Measurements from ENCODE around the gene MRM2. TPM values are rescaled to one million over a fixed set of nuclear protein-coding genes. Genes with fewer than 3 reads are reported as not detected.

Gene MRM2
- total RNA-seq, 1 donor from 2014 or later, result 22.6 TPM

- FAIRE-seq (no peak), DNase-seq (ENCODE audit: low read depth) (no peak)
- Histone ChIP-seq H3K79me2 (ENCODE audit: insufficient read depth, low read length) (peaks cover 36% of the 10 kb centered on the region), H3K4me1 (ENCODE audit: insufficient read depth, low read length) (no peaks in the 10 kb centered on the region), H2AFZ (ENCODE audit: low read depth, low read length) (no peak overlapping the region), H3K27ac (ENCODE audit: low read depth, low read length) (no peak overlapping the region), H3K36me3 (ENCODE audit: insufficient read depth, low read length) (peaks cover 13% of the 10 kb centered on the region), H3K4me2 (ENCODE audit: low read length) (no peak overlapping the region), H3K4me3 (ENCODE audit: insufficient read depth, low read depth, low read length) (no peak overlapping the region), H3K9ac (ENCODE audit: low read length) (no peak overlapping the region), H3K9me3 (ENCODE audit: insufficient read depth, low read depth, low read length) (no peaks in the 10 kb centered on the region), H3K27me3 (ENCODE audit: insufficient read depth, low read length) (no peaks in the 10 kb centered on the region), H4K20me1 (ENCODE audit: insufficient read depth, low read length) (peaks cover 60% of the 10 kb centered on the region)
- Mint-ChIP-seq H3K4me1 (ENCODE audit: low read depth, unreplicated experiment) (no peaks in the 10 kb centered on the region), H3K27me3 (ENCODE audit: low read depth, unreplicated experiment) (no peaks in the 10 kb centered on the region), H3K36me3 (ENCODE audit: low read depth, unreplicated experiment) (peaks cover 25% of the 10 kb centered on the region), H3K4me3 (ENCODE audit: unreplicated experiment) (no peak overlapping the region), H3K27ac (ENCODE audit: unreplicated experiment) (no peak overlapping the region), H3K9me3 (ENCODE audit: unreplicated experiment) (no peaks in the 10 kb centered on the region)
- no peak for TF ChIP-seq EZH2 (IDR thresholded peaks at IDR 0.05; ENCODE audit: insufficient read depth, low read length)
- TF ChIP-seq, protein P1, sequence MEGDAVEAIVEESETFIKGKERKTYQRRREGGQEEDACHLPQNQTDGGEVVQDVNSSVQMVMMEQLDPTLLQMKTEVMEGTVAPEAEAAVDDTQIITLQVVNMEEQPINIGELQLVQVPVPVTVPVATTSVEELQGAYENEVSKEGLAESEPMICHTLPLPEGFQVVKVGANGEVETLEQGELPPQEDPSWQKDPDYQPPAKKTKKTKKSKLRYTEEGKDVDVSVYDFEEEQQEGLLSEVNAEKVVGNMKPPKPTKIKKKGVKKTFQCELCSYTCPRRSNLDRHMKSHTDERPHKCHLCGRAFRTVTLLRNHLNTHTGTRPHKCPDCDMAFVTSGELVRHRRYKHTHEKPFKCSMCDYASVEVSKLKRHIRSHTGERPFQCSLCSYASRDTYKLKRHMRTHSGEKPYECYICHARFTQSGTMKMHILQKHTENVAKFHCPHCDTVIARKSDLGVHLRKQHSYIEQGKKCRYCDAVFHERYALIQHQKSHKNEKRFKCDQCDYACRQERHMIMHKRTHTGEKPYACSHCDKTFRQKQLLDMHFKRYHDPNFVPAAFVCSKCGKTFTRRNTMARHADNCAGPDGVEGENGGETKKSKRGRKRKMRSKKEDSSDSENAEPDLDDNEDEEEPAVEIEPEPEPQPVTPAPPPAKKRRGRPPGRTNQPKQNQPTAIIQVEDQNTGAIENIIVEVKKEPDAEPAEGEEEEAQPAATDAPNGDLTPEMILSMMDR (IDR thresholded peaks at IDR 0.05; ENCODE audit: insufficient read depth, low read depth, low read length), result no peak
Measured at GRCh38 chr7:2222516-2222915, 19.5 kb downstream of the MRM2 start.

- no peaks in the 10 kb centered on the region for H3K27me3 Mint-ChIP-seq (ENCODE audit: low read depth, unreplicated experiment)
- Histone ChIP-seq H3K4me1 (ENCODE audit: insufficient read depth, low read length) (no peaks in the 10 kb centered on the region), H2AFZ (ENCODE audit: low read depth, low read length) (no peak overlapping the region), H3K27me3 (ENCODE audit: insufficient read depth, low read length) (no peaks in the 10 kb centered on the region), H3K9me3 (ENCODE audit: insufficient read depth, low read depth, low read length) (no peaks in the 10 kb centered on the region), H3K4me2 (ENCODE audit: low read length) (no peak overlapping the region), H3K9ac (ENCODE audit: low read length) (no peak overlapping the region), H4K20me1 (ENCODE audit: insufficient read depth, low read length) (peaks cover 62% of the 10 kb centered on the region), H3K79me2 (ENCODE audit: insufficient read depth, low read length) (peaks cover 29% of the 10 kb centered on the region), H3K4me3 (ENCODE audit: insufficient read depth, low read depth, low read length) (no peak overlapping the region), H3K36me3 (ENCODE audit: insufficient read depth, low read length) (peaks cover 18% of the 10 kb centered on the region), H3K27ac (ENCODE audit: low read depth, low read length) (no peak overlapping the region)
- no peaks in the 10 kb centered on the region for H3K4me1 Mint-ChIP-seq (ENCODE audit: low read depth, unreplicated experiment)
- no peak for TF ChIP-seq EZH2 (IDR thresholded peaks at IDR 0.05; ENCODE audit: insufficient read depth, low read length)
- TF ChIP-seq, protein P1 (IDR thresholded peaks at IDR 0.05; ENCODE audit: insufficient read depth, low read depth, low read length), result no peak
- DNase-seq (ENCODE audit: low read depth) (no peak), FAIRE-seq (no peak)
- H3K4me3 Mint-ChIP-seq (ENCODE audit: unreplicated experiment), result no peak overlapping the region
- H3K27ac Mint-ChIP-seq (ENCODE audit: unreplicated experiment), result no peak overlapping the region
- peaks cover 22% of the 10 kb centered on the region for H3K36me3 Mint-ChIP-seq (ENCODE audit: low read depth, unreplicated experiment)
- no peaks in the 10 kb centered on the region for H3K9me3 Mint-ChIP-seq (ENCODE audit: unreplicated experiment)
Measured at GRCh38 chr7:2220954-2221353, 21.1 kb downstream of the MRM2 start.

GRCh38 chr7:2220506-2220905, 21.5 kb downstream of the MRM2 start:
- H2AFZ ChIP-seq (ENCODE audit: low read depth, low read length), result no peak overlapping the region
- H4K20me1 ChIP-seq (ENCODE audit: insufficient read depth, low read length), result peaks cover 61% of the 10 kb centered on the region
- peaks cover 22% of the 10 kb centered on the region for H3K36me3 ChIP-seq (ENCODE audit: insufficient read depth, low read length)
- peaks cover 26% of the 10 kb centered on the region for H3K79me2 ChIP-seq (ENCODE audit: insufficient read depth, low read length)
- no peaks in the 10 kb centered on the region for H3K27me3 Mint-ChIP-seq (ENCODE audit: low read depth, unreplicated experiment)
- no peak overlapping the region for H3K9ac ChIP-seq (ENCODE audit: low read length)
- H3K9me3 ChIP-seq (ENCODE audit: insufficient read depth, low read depth, low read length), result no peaks in the 10 kb centered on the region
- no peak for DNase-seq (ENCODE audit: low read depth)
- no peaks in the 10 kb centered on the region for H3K4me1 ChIP-seq (ENCODE audit: insufficient read depth, low read length)
- H3K27me3 ChIP-seq (ENCODE audit: insufficient read depth, low read length), result no peaks in the 10 kb centered on the region
- no peak overlapping the region for H3K4me3 ChIP-seq (ENCODE audit: insufficient read depth, low read depth, low read length)
- FAIRE-seq, result no peak
- no peak for TF ChIP-seq EZH2 (IDR thresholded peaks at IDR 0.05; ENCODE audit: insufficient read depth, low read length)
- TF ChIP-seq, protein P1 (IDR thresholded peaks at IDR 0.05; ENCODE audit: insufficient read depth, low read depth, low read length), result no peak
- no peak overlapping the region for H3K4me3 Mint-ChIP-seq (ENCODE audit: unreplicated experiment)
- no peaks in the 10 kb centered on the region for H3K4me1 Mint-ChIP-seq (ENCODE audit: low read depth, unreplicated experiment)
- H3K27ac Mint-ChIP-seq (ENCODE audit: unreplicated experiment), result no peak overlapping the region
- H3K9me3 Mint-ChIP-seq (ENCODE audit: unreplicated experiment), result no peaks in the 10 kb centered on the region
- H3K27ac ChIP-seq (ENCODE audit: low read depth, low read length), result no peak overlapping the region
- peaks cover 23% of the 10 kb centered on the region for H3K36me3 Mint-ChIP-seq (ENCODE audit: low read depth, unreplicated experiment)
- no peak overlapping the region for H3K4me2 ChIP-seq (ENCODE audit: low read length)
